Loucy (cell line): ENCODE measurements around the gene POLD4.

ENCODE experiments used
- H2AFZ ChIP-seq: fragments of 200-600 bp; sonication (generic); 2 replicates; pipeline ENCODE4 v1.6.0; 2016; ENCODE audit warnings: antibody characterized with exemption, mild to moderate bottlenecking, low read length, moderate library complexity
- H3F3A ChIP-seq: fragments of 200-600 bp; 2 replicates; pipeline ENCODE4 v1.6.0; 2016; ENCODE audit warnings: antibody characterized with exemption, low read depth, mild to moderate bottlenecking
- H3K27me3 ChIP-seq: fragments of 200-600 bp; sonication (generic); 2 replicates; pipeline ENCODE4 v1.6.1; 2014; ENCODE audit warnings: low read length, mild to moderate bottlenecking; ENCODE audit not compliant: insufficient read depth, poor library complexity, severe bottlenecking
- H3K36me3 ChIP-seq: fragments of 200-600 bp; sonication (generic); 2 replicates; pipeline ENCODE4 v1.6.1; 2016; ENCODE audit warnings: low read length; ENCODE audit not compliant: insufficient read depth
- H3K4me1 ChIP-seq: fragments of 200-600 bp; sonication (generic); 2 replicates; pipeline ENCODE4 v1.5.1; 2014; ENCODE audit warnings: low read length, mild to moderate bottlenecking; ENCODE audit not compliant: insufficient read depth, poor library complexity, severe bottlenecking
- H3K4me2 ChIP-seq: fragments of 200-600 bp; sonication (generic); 2 replicates; pipeline ENCODE4 v1.6.0; 2014; ENCODE audit warnings: antibody characterized with exemption, low read length, low read depth, mild to moderate bottlenecking; ENCODE audit not compliant: poor library complexity, severe bottlenecking
- H3K4me3 ChIP-seq: fragments of 200-600 bp; sonication (generic); 2 replicates; pipeline ENCODE4 v1.5.1; 2014; ENCODE audit warnings: low read length, mild to moderate bottlenecking, mixed read lengths; ENCODE audit not compliant: poor library complexity, severe bottlenecking
- H3K79me2 ChIP-seq: fragments of 200-600 bp; sonication (generic); 2 replicates; pipeline ENCODE4 v1.6.1; 2014; ENCODE audit warnings: low read length; ENCODE audit not compliant: insufficient read depth
- H3K9ac ChIP-seq: fragments of 200-600 bp; sonication (generic); 2 replicates; pipeline ENCODE4 v1.6.0; 2014; ENCODE audit warnings: mild to moderate bottlenecking, low read depth, low read length, moderate library complexity; ENCODE audit not compliant: poor library complexity, severe bottlenecking
- H3K9me2 ChIP-seq: fragments of 200-600 bp; sonication (generic); replicated peaks from 2 replicates; pipeline ENCODE4 v1.6.1; 2016; ENCODE audit warnings: low read depth, low read length, mixed read lengths
- H3K9me3 ChIP-seq: fragments of 200-600 bp; sonication (generic); 2 replicates; pipeline ENCODE4 v1.6.1; 2014; ENCODE audit warnings: mild to moderate bottlenecking, antibody characterized with exemption, low read length, low read depth; ENCODE audit not compliant: insufficient read depth
- H4K20me1 ChIP-seq: fragments of 200-600 bp; sonication (generic); 2 replicates; pipeline ENCODE4 v1.6.0; 2014; ENCODE audit warnings: antibody characterized with exemption, low read length, mild to moderate bottlenecking; ENCODE audit not compliant: insufficient read depth, poor library complexity, severe bottlenecking
- EZH2phosphoT487 ChIP-seq: fragments of 200-600 bp; IDR thresholded peaks from 2 replicates; pipeline ENCODE4 v1.6.1; 2018; ENCODE audit warnings: antibody characterized with exemption, mild to moderate bottlenecking, moderate library complexity, borderline replicate concordance
- TF ChIP-seq, protein P1 (sequence below): fragments of 200-600 bp; sonication (generic); conservative IDR thresholded peaks from 2 replicates; pipeline ENCODE4 v1.5.1; 2014; ENCODE audit warnings: mild to moderate bottlenecking, antibody characterized with exemption, low read length

POLD4 gene

DNA sequence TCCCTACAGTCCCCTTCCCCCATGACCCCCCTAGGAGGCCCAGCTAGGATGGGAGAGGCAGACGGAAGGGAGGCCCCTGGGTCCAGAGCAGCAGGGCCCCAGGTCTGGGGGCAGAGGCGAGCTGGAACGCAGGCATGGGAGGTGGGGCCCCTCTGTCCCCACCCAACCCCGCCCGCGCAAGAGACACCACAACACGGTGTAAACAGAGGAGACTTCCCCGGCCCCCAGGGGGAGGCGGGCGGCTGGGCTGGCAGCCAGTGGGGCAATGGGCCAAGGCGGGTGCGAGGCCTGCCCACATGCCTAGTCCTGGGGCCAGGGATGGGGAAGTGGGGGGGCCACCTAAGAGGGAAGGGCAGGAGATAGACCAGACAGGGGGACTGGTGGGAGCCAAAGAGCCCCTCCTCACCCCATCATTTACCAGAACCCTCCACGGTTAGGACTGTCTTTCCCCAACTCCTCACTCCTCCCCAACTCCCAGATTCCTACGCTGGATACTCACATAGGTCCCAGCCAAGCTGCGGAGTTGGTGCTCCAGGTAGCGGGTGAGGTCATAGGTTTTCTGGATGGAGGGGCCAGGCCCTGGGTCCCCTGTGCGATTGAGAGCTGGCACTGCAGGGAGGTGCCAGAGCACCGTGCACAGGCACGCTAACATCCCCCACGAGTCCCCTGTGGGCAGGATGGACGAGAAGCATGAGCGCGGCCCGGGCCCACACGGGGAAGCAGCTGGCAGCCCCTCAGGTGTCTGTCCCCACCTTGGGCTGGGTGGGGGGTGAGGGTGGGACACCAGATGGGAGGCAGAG, 13.8 kb upstream of the POLD4 start:
- Histone ChIP-seq H3K4me1 (peaks cover 56% of the 10 kb centered on the region), H3K36me3 (no peaks in the 10 kb centered on the region), H3F3A (no peaks in the 10 kb centered on the region)

GRCh38 chr11:67366546-67366945, 13.2 kb upstream of the POLD4 start:
- Histone ChIP-seq H2AFZ (no peak overlapping the region), H3K4me1 (peaks cover 49% of the 10 kb centered on the region), H3K4me3 (no peak overlapping the region), H3K36me3 (no peaks in the 10 kb centered on the region), H3K4me2 (no peak overlapping the region), H3K9ac (no peak overlapping the region), H4K20me1 (no peaks in the 10 kb centered on the region), H3K27me3 (no peaks in the 10 kb centered on the region), H3K9me2 (no peaks in the 10 kb centered on the region), H3F3A (no peaks in the 10 kb centered on the region), H3K9me3 (no peaks in the 10 kb centered on the region), H3K79me2 (peaks cover under 1% of the 10 kb centered on the region; the same call in 1 of the 2 replicates)
- no peak for TF ChIP-seq EZH2phosphoT487
- TF ChIP-seq, protein P1, sequence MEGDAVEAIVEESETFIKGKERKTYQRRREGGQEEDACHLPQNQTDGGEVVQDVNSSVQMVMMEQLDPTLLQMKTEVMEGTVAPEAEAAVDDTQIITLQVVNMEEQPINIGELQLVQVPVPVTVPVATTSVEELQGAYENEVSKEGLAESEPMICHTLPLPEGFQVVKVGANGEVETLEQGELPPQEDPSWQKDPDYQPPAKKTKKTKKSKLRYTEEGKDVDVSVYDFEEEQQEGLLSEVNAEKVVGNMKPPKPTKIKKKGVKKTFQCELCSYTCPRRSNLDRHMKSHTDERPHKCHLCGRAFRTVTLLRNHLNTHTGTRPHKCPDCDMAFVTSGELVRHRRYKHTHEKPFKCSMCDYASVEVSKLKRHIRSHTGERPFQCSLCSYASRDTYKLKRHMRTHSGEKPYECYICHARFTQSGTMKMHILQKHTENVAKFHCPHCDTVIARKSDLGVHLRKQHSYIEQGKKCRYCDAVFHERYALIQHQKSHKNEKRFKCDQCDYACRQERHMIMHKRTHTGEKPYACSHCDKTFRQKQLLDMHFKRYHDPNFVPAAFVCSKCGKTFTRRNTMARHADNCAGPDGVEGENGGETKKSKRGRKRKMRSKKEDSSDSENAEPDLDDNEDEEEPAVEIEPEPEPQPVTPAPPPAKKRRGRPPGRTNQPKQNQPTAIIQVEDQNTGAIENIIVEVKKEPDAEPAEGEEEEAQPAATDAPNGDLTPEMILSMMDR, result no peak

More for the DNA sequence above, 13.8 kb upstream of the POLD4 start:
- Histone ChIP-seq H4K20me1 (no peaks in the 10 kb centered on the region), H3K9me2 (no peaks in the 10 kb centered on the region), H3K4me2 (no peak overlapping the region), H2AFZ (no peak overlapping the region), H3K9ac (no peak overlapping the region), H3K4me3 (no peak overlapping the region), H3K27me3 (no peaks in the 10 kb centered on the region), H3K79me2 (peaks cover 4% of the 10 kb centered on the region; the same call in 1 of the 2 replicates), H3K9me3 (no peaks in the 10 kb centered on the region)
- TF ChIP-seq, protein P1, result no peak
- TF ChIP-seq EZH2phosphoT487, result no peak

- H3K4me2 ChIP-seq, result no peak overlapping the region
- H3K9ac ChIP-seq, result no peak overlapping the region
Measured at GRCh38 chr11:67365736-67366444, 12.5 kb upstream of the POLD4 start.

More at GRCh38 chr11:67365736-67366444, 12.5 kb upstream of the POLD4 start:
- H3K27me3 ChIP-seq, result no peaks in the 10 kb centered on the region
- H3K9me2 ChIP-seq, result no peaks in the 10 kb centered on the region
- H3K36me3 ChIP-seq, result no peaks in the 10 kb centered on the region
- H3K4me1 ChIP-seq, result peaks cover 43% of the 10 kb centered on the region
- no peak for TF ChIP-seq EZH2phosphoT487
- TF ChIP-seq, protein P1, result no peak
- no peak overlapping the region for H3K4me3 ChIP-seq
- H3K9me3 ChIP-seq, result no peaks in the 10 kb centered on the region
- H3F3A ChIP-seq, result no peaks in the 10 kb centered on the region
- no peaks in the 10 kb centered on the region; the same call in 1 of the 2 replicates for H3K79me2 ChIP-seq
- H2AFZ ChIP-seq, result no peak overlapping the region
- H4K20me1 ChIP-seq, result no peaks in the 10 kb centered on the region
